GM23248 (cell line): ENCODE measurements around the gene NFIL3. TPM values are rescaled to one million over a fixed set of nuclear protein-coding genes. Genes with fewer than 3 reads are reported as not detected.
A peak's percentile ranks its signal among the peaks of the same experiment; 100 is the strongest.

Experiments used
- DNase-seq: peaks from one replicate; pipeline ENCODE4 v3.0.0-alpha.2; 2015
- H2AFZ ChIP-seq: fragments of 200-600 bp; sonication (generic); 2 replicates; pipeline ENCODE4 v1.6.1; 2016; ENCODE audit warnings: antibody characterized with exemption
- H3F3A ChIP-seq: fragments of 200-600 bp; sonication (generic); 2 replicates; pipeline ENCODE4 v1.6.1; 2016; ENCODE audit warnings: mild to moderate bottlenecking, antibody characterized with exemption, mixed run types; ENCODE audit not compliant: insufficient read depth
- H3K27ac ChIP-seq: fragments of 200-600 bp; sonication (generic); 2 replicates; pipeline ENCODE4 v1.5.1; 2016; ENCODE audit warnings: mild to moderate bottlenecking
- H3K27me3 ChIP-seq: fragments of 200-600 bp; sonication (generic); replicated peaks from 2 replicates; pipeline ENCODE4 v1.6.1; 2016; ENCODE audit warnings: mild to moderate bottlenecking; ENCODE audit not compliant: insufficient read depth
- H3K36me3 ChIP-seq: fragments of 200-600 bp; sonication (generic); 2 replicates; pipeline ENCODE4 v1.6.1; 2016; ENCODE audit warnings: low read depth, mild to moderate bottlenecking
- H3K4me1 ChIP-seq: fragments of 200-600 bp; sonication (generic); 2 replicates; pipeline ENCODE4 v1.6.1; 2016; ENCODE audit warnings: mild to moderate bottlenecking; ENCODE audit not compliant: insufficient read depth
- H3K4me2 ChIP-seq: fragments of 200-600 bp; sonication (generic); one replicate; pipeline ENCODE4 v1.6.1; 2016; ENCODE audit warnings: mild to moderate bottlenecking; ENCODE audit not compliant: unreplicated experiment
- H3K4me3 ChIP-seq: fragments of 200-600 bp; sonication (generic); 2 replicates; pipeline ENCODE4 v1.5.1; 2016; ENCODE audit warnings: mild to moderate bottlenecking
- H3K79me2 ChIP-seq: fragments of 200-600 bp; sonication (generic); 2 replicates; pipeline ENCODE4 v1.6.1; 2016; ENCODE audit warnings: mild to moderate bottlenecking; ENCODE audit not compliant: insufficient read depth
- H3K9ac ChIP-seq: fragments of 200-600 bp; sonication (generic); 2 replicates; pipeline ENCODE4 v1.6.1; 2016; ENCODE audit warnings: mild to moderate bottlenecking
- H3K9me2 ChIP-seq: fragments of 200-600 bp; sonication (generic); 2 replicates; pipeline ENCODE4 v1.6.1; 2016; ENCODE audit warnings: mixed run types, mild to moderate bottlenecking, moderate library complexity; ENCODE audit not compliant: insufficient read depth
- H3K9me3 ChIP-seq: fragments of 200-600 bp; sonication (generic); one replicate; pipeline ENCODE4 v1.6.1; 2017; ENCODE audit warnings: low read depth
- H4K20me1 ChIP-seq: fragments of 200-600 bp; sonication (generic); 2 replicates; pipeline ENCODE4 v1.6.0; 2016; ENCODE audit not compliant: insufficient read depth
- EZH2 ChIP-seq: fragments of 200-600 bp; sonication (generic); IDR thresholded peaks from 2 replicates; pipeline ENCODE4 v1.6.1; 2018; ENCODE audit warnings: antibody characterized with exemption, mild to moderate bottlenecking; ENCODE audit not compliant: insufficient read depth, poor library complexity, severe bottlenecking
- EZH2phosphoT487 ChIP-seq: fragments of 200-600 bp; sonication (generic); IDR thresholded peaks from 2 replicates; pipeline ENCODE4 v1.6.1; 2018; ENCODE audit warnings: antibody characterized with exemption, moderate library complexity, mild to moderate bottlenecking, low read depth; ENCODE audit not compliant: insufficient read depth
- WGBS, 2 experiments: methylation state at CpG; one replicate each; pipeline ENCODE4 v1.1.6; 2015 to 2017; ENCODE audit warnings: low lambda C conversion rate in 2 of 2, low coverage in 1 of 2; ENCODE audit errors: missing lambda C conversion rate in 2 of 2; 5-methylcytosine and 5-hydroxymethylcytosine counted together
- in situ Hi-C: fragments of 300-500 bp; cut with MboI; formaldehyde crosslinking; loops from 2 replicates; pipeline ENCODE4 v1.15.0; 2020
- polyA plus RNA-seq: library from polyadenylated mRNA; unstranded; fragments of >200 nt; fragmentation: Nextera tagmentation; extraction: Ambion mirVana; gene quantifications from 2 replicates; pipeline ENCODE4 v1.2.1, GENCODE V29; 2016
- total RNA-seq: library from RNA; depleted of rRNA; stranded (reverse); fragments of >200 nt; shearing (Covaris generic); gene quantifications from 2 replicates; pipeline ENCODE4 v1.2.3, GENCODE V29; 2014

NFIL3 gene
- total and polyA plus RNA-seq, 2 experiments from 2014 or later = 5.4 to 11.3 TPM

DNA sequence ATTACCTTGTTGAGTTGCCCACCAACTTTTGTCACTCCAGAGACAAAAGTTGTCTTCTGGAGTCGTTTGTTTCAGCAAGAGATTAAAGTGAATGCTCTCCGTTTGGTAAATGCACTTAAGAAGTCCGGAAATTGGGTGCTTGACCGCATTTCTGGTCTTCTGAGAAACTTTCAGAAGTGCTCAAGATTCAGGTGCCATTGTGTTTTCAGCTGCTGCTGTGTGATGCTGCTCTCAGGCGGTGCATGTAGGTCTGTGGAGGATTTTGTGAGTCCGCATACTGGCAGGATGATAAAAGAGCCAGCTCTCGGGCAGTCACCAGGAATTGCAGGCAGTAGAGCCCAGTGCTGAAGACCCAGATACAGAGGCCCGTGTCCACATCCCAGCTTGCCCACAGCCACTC is 5.9 kb upstream of the NFIL3 start:
- H3K27me3 ChIP-seq = no peaks in the 10 kb centered on the region
- H3K9me3 ChIP-seq = no peaks in the 10 kb centered on the region
- in situ Hi-C loops = loop anchor here (10.0 kb wide), 1 partner anchor 235 kb away; no protein-coding TSS in a partner anchor
- H3K9ac ChIP-seq = no peak overlapping the region
- H3K9me2 ChIP-seq = no peaks in the 10 kb centered on the region
- H3K36me3 ChIP-seq = no peaks in the 10 kb centered on the region
- no peak overlapping the region for H3K4me3 ChIP-seq
- H3K4me2 ChIP-seq = no peak overlapping the region
- H3K4me1 ChIP-seq = peaks cover 22% of the 10 kb centered on the region
- peaks cover 46% of the 10 kb centered on the region for H3F3A ChIP-seq
- H4K20me1 ChIP-seq = no peaks in the 10 kb centered on the region
- H2AFZ ChIP-seq = no peak overlapping the region
- DNase-seq = no peak
- TF ChIP-seq EZH2phosphoT487 = no peak
- no peak for TF ChIP-seq EZH2
- H3K79me2 ChIP-seq = no peaks in the 10 kb centered on the region
- 89 to 91% methylated on average over 8 of the region's 8 CpGs for WGBS, 2 experiments
- H3K27ac ChIP-seq = peak overlapping the region; percentile 48; the same call in 1 of the 2 replicates

DNA sequence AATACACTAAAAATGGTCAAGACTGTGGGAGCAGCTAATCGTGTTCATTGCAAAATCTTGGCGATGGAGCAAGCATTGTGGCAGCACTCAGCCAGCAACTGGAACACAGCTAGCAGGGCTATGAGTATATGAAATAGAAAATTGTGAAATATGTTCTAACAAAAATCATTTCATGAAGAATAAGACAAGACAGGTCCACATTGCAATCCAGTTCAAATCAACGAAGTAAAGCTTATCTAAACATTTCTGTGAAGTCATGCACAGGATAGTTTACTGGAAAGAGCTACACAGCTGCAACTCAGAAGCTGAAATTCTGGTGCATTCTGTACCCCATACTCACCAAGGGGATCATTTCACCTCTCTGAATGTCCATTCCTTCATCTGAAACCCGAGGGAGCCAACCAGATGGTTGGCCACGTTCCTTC is 5.3 kb upstream of the NFIL3 start:
- H2AFZ ChIP-seq = no peak overlapping the region
- peaks cover 22% of the 10 kb centered on the region for H3K4me1 ChIP-seq
- no peaks in the 10 kb centered on the region for H3K36me3 ChIP-seq
- H3K27me3 ChIP-seq = no peaks in the 10 kb centered on the region
- no peaks in the 10 kb centered on the region for H3K9me2 ChIP-seq
- WGBS, 2 experiments = 11 to 18% methylated on average over 5 of the region's 5 CpGs
- H3K9ac ChIP-seq = peak overlapping the region; percentile 0; the same call in 1 of the 2 replicates
- TF ChIP-seq EZH2 (no peak), EZH2phosphoT487 (no peak)
- peak; percentile 80 for DNase-seq
- no peaks in the 10 kb centered on the region for H4K20me1 ChIP-seq
- in situ Hi-C loops = loop anchor here (10.0 kb wide), 1 partner anchor 234 kb away; no protein-coding TSS in a partner anchor
- peaks cover 46% of the 10 kb centered on the region for H3F3A ChIP-seq
- no peaks in the 10 kb centered on the region for H3K9me3 ChIP-seq
- no peak overlapping the region for H3K4me3 ChIP-seq
- peak overlapping the region; percentile 48 for H3K27ac ChIP-seq
- H3K4me2 ChIP-seq = no peak overlapping the region
- H3K79me2 ChIP-seq = no peaks in the 10 kb centered on the region

DNA sequence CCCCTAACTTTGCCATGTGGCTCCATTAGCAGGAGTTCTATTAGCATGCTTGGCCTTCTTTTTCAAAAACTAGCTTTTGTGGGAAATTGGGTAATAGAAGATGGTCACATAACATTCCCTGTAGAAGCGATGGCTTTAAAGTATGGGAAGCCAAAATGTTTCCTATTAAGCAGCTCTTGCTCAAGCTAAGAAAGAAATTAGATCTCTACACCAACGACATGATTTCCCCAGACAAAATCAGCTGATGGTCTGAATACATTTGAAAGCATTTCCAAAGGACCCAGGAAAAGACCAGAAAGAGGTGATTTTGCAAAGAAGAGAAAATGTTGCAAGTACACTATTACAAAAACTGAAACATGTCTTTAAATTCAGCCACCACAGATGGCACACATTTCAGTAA is 4.8 kb upstream of the NFIL3 start:
- Histone ChIP-seq H3F3A (peaks cover 45% of the 10 kb centered on the region), H3K27ac (peak overlapping the region; percentile 48), H3K27me3 (no peaks in the 10 kb centered on the region), H3K4me1 (peaks cover 21% of the 10 kb centered on the region), H3K4me3 (no peak overlapping the region), H3K4me2 (peak overlapping the region; percentile 45), H2AFZ (no peak overlapping the region), H3K9me2 (no peaks in the 10 kb centered on the region), H3K9ac (peak overlapping the region; percentile 0; the same call in 1 of the 2 replicates), H3K36me3 (no peaks in the 10 kb centered on the region), H3K9me3 (no peaks in the 10 kb centered on the region), H4K20me1 (no peaks in the 10 kb centered on the region), H3K79me2 (no peaks in the 10 kb centered on the region)
- WGBS, 2 experiments = 14 to 20% methylated on average over 2 of the region's 2 CpGs
- peak; percentile 35 for DNase-seq
- in situ Hi-C loops = loop anchor here (10.0 kb wide), 1 partner anchor 234 kb away; no protein-coding TSS in a partner anchor
- TF ChIP-seq EZH2phosphoT487 = no peak
- no peak for TF ChIP-seq EZH2

DNA sequence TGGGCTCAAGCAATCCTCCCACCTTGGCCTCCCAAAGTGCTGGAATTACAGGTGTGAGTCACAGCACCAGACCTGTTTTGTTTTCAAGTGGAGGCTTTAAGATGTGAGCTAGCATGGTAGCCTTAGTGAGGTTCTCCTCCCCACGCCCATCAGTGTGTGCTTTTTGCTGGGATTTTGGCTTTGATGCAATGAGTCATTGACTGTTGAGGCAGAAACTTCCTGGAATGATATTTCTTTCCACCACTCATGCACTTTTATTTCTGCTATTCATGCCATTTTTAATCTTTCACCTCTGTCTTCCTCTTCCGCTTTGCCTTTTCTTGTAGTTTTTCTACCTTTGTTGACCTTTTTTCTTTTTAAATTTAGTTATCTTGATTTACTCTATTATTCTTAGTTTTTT is 4.2 kb upstream of the NFIL3 start:
- H3K4me3 ChIP-seq = no peak overlapping the region
- no peaks in the 10 kb centered on the region for H3K9me2 ChIP-seq
- no peaks in the 10 kb centered on the region for H3K9me3 ChIP-seq
- H2AFZ ChIP-seq = no peak overlapping the region
- peaks cover 17% of the 10 kb centered on the region for H3K4me1 ChIP-seq
- H3K27me3 ChIP-seq = no peaks in the 10 kb centered on the region
- peak overlapping the region; percentile 48 for H3K27ac ChIP-seq
- peak overlapping the region; percentile 45 for H3K4me2 ChIP-seq
- TF ChIP-seq EZH2 = no peak
- TF ChIP-seq EZH2phosphoT487 = no peak
- WGBS, 2 experiments = 45 to 54% methylated on average over 2 of the region's 2 CpGs
- no peaks in the 10 kb centered on the region for H4K20me1 ChIP-seq
- 0 out of 2 replicates have a peak overlapping the region, but pooled peaks have one; percentile 0 for H3K9ac ChIP-seq
- no peaks in the 10 kb centered on the region for H3K36me3 ChIP-seq
- DNase-seq = peak; percentile 85
- in situ Hi-C loops = loop anchor here (10.0 kb wide), 1 partner anchor 233 kb away; no protein-coding TSS in a partner anchor
- H3K79me2 ChIP-seq = peaks cover 3% of the 10 kb centered on the region
- peaks cover 44% of the 10 kb centered on the region for H3F3A ChIP-seq
